Measurements from ENCODE around the gene KRT24. TPM values are rescaled to one million over a fixed set of nuclear protein-coding genes. Genes with fewer than 3 reads are reported as not detected.
"Not testable (repeated sequence)": the region's sequence is repeated elsewhere in the genome, so short reads cannot be mapped to it uniquely, and the experiment has no call there.

Gene KRT24
- total RNA-seq, 1 experiment from 2014 or later = not detected

DNA sequence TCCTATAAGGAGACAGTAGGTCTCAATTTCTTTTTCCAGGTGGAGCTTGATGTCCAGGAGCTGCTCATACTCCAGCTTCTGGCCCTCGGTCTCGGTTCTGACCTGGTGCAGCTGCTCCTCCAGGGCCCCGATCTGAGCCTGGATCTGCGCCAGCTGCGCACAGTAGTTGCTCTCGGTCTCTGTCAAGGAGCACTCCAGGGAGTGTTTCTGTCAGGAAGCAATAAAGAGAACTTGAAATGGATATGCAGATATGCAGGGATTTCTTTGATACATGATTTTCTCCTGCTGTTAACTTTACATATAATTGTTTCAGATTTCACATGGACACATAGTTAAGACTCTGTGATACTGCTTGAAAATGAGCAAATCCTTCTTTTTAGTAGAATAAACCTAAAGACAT lies 46.8 kb upstream of the KRT24 start:
- Histone ChIP-seq H3K4me3 (ENCODE audit: low read depth in 2 of 2, low read length in 2 of 2) (no peak overlapping the region), H3K36me3 (ENCODE audit: control insufficient read depth, insufficient read depth, low read length) (no peaks in the 10 kb centered on the region), H3K9me3 (ENCODE audit: control insufficient read depth, insufficient read depth, low read depth, low read length) (no peaks in the 10 kb centered on the region), H3K27me3 (ENCODE audit: control insufficient read depth, insufficient read depth, low read length) (peaks cover 14% of the 10 kb centered on the region), H3K4me1 (ENCODE audit: control insufficient read depth, insufficient read depth, low read length) (no peaks in the 10 kb centered on the region), H3K27ac (ENCODE audit: low read length) (no peak overlapping the region)
- TF ChIP-seq, protein P1, sequence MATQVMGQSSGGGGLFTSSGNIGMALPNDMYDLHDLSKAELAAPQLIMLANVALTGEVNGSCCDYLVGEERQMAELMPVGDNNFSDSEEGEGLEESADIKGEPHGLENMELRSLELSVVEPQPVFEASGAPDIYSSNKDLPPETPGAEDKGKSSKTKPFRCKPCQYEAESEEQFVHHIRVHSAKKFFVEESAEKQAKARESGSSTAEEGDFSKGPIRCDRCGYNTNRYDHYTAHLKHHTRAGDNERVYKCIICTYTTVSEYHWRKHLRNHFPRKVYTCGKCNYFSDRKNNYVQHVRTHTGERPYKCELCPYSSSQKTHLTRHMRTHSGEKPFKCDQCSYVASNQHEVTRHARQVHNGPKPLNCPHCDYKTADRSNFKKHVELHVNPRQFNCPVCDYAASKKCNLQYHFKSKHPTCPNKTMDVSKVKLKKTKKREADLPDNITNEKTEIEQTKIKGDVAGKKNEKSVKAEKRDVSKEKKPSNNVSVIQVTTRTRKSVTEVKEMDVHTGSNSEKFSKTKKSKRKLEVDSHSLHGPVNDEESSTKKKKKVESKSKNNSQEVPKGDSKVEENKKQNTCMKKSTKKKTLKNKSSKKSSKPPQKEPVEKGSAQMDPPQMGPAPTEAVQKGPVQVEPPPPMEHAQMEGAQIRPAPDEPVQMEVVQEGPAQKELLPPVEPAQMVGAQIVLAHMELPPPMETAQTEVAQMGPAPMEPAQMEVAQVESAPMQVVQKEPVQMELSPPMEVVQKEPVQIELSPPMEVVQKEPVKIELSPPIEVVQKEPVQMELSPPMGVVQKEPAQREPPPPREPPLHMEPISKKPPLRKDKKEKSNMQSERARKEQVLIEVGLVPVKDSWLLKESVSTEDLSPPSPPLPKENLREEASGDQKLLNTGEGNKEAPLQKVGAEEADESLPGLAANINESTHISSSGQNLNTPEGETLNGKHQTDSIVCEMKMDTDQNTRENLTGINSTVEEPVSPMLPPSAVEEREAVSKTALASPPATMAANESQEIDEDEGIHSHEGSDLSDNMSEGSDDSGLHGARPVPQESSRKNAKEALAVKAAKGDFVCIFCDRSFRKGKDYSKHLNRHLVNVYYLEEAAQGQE (IDR thresholded peaks at IDR 0.05; ENCODE audit: insufficient read depth in 1 of 2, low read depth in 2 of 2, low read length in 1 of 2) = no peak
- TF ChIP-seq SIN3A (IDR thresholded peaks at IDR 0.05; ENCODE audit: borderline replicate concordance, insufficient read depth, low read depth, low read length) = no peak
- in situ Hi-C loops (cut with HindIII; ENCODE audit: low pct_unique_long_range_greater_than_20kb, low sequenced_read_pairs) (no loop called here), intact Hi-C loops (cut with micrococcal nuclease; ENCODE audit: unreplicated experiment) (no loop called here)
- ChIA-PET POLR2A (no interaction called here), CTCF (interaction anchor here (1.0 kb wide), 1 partner anchor 768 kb away, joined by 5 read pairs; the partner anchor contains the start of gene KRT15)
- no TSS peak for BruUV-seq (replicated peaks)
- no peak for ATAC-seq
- DNase-seq (ENCODE audit: low read depth, low spot score) = no peak

- BruUV-seq (replicated peaks); H3K4me3 ChIP-seq (ENCODE audit: low read depth in 2 of 2, low read length in 2 of 2); ATAC-seq; H3K36me3 ChIP-seq (ENCODE audit: control insufficient read depth, insufficient read depth, low read length); intact Hi-C loops (cut with micrococcal nuclease; ENCODE audit: unreplicated experiment); in situ Hi-C loops (cut with HindIII; ENCODE audit: low pct_unique_long_range_greater_than_20kb, low sequenced_read_pairs); CTCF ChIA-PET; H3K9me3 ChIP-seq (ENCODE audit: control insufficient read depth, insufficient read depth, low read depth, low read length); H3K27ac ChIP-seq (ENCODE audit: low read length); DNase-seq (ENCODE audit: low read depth, low spot score); POLR2A ChIA-PET; H3K4me1 ChIP-seq (ENCODE audit: control insufficient read depth, insufficient read depth, low read length): not testable (repeated sequence)
- peaks cover 14% of the 10 kb centered on the region for H3K27me3 ChIP-seq (ENCODE audit: control insufficient read depth, insufficient read depth, low read length)
Observed at GRCh38 chr17:40748666-40749065, 45.1 kb upstream of the KRT24 start.

DNA sequence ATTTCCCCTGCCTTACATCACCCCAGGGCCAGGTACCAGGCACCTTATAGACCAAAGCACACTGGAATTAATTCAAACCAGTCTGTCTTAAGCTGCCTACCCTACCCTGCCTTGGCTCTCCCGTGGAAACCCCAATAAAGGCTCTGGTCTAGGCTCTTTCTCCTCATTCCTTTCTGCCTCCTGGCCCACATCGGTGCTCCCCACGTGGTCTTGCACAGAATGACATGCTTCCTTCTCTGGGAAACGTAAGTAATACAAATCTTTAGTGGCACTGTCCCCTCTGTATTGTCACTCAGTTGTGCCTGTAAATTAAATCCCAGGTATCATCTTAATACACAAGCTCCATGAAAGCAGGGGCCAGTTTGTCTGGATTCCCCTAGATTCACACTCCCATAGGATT lies 35.0 kb upstream of the KRT24 start:
- H3K36me3 ChIP-seq (ENCODE audit: control insufficient read depth, insufficient read depth, low read length) = no peaks in the 10 kb centered on the region
- no peak overlapping the region for H3K27ac ChIP-seq (ENCODE audit: low read length)
- ChIA-PET CTCF (no interaction called here), POLR2A (no interaction called here)
- no TSS peak for BruUV-seq (replicated peaks)
- H3K4me3 ChIP-seq (ENCODE audit: low read depth in 2 of 2, low read length in 2 of 2) = no peak overlapping the region
- TF ChIP-seq TCF7L2 (IDR thresholded peaks at IDR 0.05; ENCODE audit: low read depth, low read length) = no peak
- TF ChIP-seq SIN3A (IDR thresholded peaks at IDR 0.05; ENCODE audit: borderline replicate concordance, insufficient read depth, low read depth, low read length) = no peak
- TF ChIP-seq POLR2AphosphoS5 (IDR thresholded peaks at IDR 0.05; ENCODE audit: low read depth, low read length) = no peak
- TF ChIP-seq CTCF (IDR thresholded peaks at IDR 0.05) = no peak
- TF ChIP-seq, protein P1 (IDR thresholded peaks at IDR 0.05; ENCODE audit: insufficient read depth in 1 of 2, low read depth in 2 of 2, low read length in 1 of 2) = no peak
- peaks cover 3% of the 10 kb centered on the region; the same call in 1 of the 2 replicates for H3K9me3 ChIP-seq (ENCODE audit: control insufficient read depth, insufficient read depth, low read depth, low read length)
- peaks cover 11% of the 10 kb centered on the region for H3K27me3 ChIP-seq (ENCODE audit: control insufficient read depth, insufficient read depth, low read length)
- intact Hi-C loops (cut with micrococcal nuclease; ENCODE audit: unreplicated experiment) (no loop called here), in situ Hi-C loops (cut with HindIII; ENCODE audit: low pct_unique_long_range_greater_than_20kb, low sequenced_read_pairs) (no loop called here)
- DNase-seq (ENCODE audit: low read depth, low spot score) (no peak), ATAC-seq (no peak)
- H3K4me1 ChIP-seq (ENCODE audit: control insufficient read depth, insufficient read depth, low read length) = no peaks in the 10 kb centered on the region

Measured in Panc1 (cell line).